ENCODE measurements around the gene NRSN2. TPM values are rescaled to one million over a fixed set of nuclear protein-coding genes. Genes with fewer than 3 reads are reported as not detected.

Gene NRSN2
- total and polyA plus RNA-seq, 3 donors from 2014 or later = 49.4 to 79.0 (median 62.4) TPM

DNA sequence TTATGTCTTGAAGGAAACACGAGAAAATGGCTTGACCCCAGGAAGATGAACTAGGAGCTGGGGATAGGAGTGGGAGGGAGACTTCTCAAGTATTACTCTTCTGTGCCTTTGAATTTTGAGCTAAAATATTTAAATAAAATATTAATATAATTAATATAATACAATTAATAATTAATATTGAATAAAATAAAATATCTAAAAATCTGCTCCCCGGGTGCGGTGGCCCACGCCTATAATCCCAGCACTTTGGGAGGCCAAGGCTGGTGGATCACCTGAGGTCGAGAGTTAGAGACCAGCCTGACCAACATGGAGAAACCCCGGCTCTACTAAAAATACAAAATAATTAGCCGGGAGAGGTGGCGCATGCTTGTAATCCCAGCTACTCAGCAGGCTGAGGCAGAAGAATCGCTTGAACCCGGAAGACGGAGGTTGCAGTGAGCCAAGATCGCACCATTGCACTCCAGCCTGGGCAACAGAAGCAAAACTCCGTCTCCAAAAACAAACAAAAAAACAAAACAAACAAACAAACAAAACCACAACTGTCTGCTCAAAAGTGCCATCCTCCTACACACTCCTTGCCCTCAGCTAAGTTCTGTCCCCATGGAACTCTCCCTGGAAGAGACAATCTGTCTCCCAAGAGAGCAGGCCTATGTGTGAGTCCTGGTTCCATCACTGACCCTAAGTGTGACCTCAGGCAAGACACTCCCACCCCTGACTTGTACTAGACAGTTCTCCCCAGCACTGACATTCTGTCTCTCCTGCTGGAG, 20.0 kb downstream of the NRSN2 start:
- Histone ChIP-seq H3K4me1 (peaks cover 3% of the 10 kb centered on the region), H3K27me3 (no peaks in the 10 kb centered on the region), H3K36me3 (ENCODE audit: low read depth, missing control alignments) (no peaks in the 10 kb centered on the region), H3K27ac (no peak overlapping the region), H3K4me3 (no peak overlapping the region), H3K9me3 (no peaks in the 10 kb centered on the region)
- intact Hi-C loops (cut with DNase I; ENCODE audit: low total_unique reads) = no loop called here
- 85 to 91% methylated on average over 13 of the region's 13 CpGs for WGBS, 2 donors
- no peak for DNase-seq
- TF ChIP-seq POLR2A (IDR thresholded peaks at IDR 0.05) = no peak
- TF ChIP-seq CTCF (IDR thresholded peaks at IDR 0.05) = no peak

DNA sequence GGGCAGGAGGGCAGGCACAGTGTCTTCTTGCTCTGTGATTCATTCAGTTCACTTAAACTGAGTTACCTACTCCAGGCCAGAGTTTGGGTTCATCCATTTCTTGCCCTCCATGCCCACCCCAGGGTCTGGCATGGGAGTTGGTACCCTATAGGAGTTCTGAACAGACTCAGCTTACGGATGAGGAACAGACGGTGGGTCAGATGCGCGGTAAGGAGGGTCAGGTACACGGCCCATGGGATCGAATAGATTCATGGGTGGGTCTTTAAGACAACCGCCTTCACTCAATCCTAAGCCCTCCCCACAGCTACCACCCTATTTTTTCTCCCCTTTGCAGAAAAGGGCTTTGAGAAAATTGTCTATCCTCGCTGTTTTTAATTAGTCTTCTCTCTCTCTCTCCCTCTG, 20.6 kb downstream of the NRSN2 start:
- intact Hi-C loops (cut with DNase I; ENCODE audit: low total_unique reads) = no loop called here
- H3K4me3 ChIP-seq = no peak overlapping the region
- H3K4me1 ChIP-seq = peaks cover 8% of the 10 kb centered on the region
- H3K36me3 ChIP-seq (ENCODE audit: low read depth, missing control alignments) = no peaks in the 10 kb centered on the region
- no peak for DNase-seq
- no peak overlapping the region for H3K27ac ChIP-seq
- TF ChIP-seq POLR2A (IDR thresholded peaks at IDR 0.05) = no peak
- TF ChIP-seq CTCF (IDR thresholded peaks at IDR 0.05) = no peak
- no peaks in the 10 kb centered on the region for H3K9me3 ChIP-seq
- 84 to 96% methylated on average over 8 of the region's 8 CpGs for WGBS, 2 donors
- H3K27me3 ChIP-seq = no peaks in the 10 kb centered on the region

DNA sequence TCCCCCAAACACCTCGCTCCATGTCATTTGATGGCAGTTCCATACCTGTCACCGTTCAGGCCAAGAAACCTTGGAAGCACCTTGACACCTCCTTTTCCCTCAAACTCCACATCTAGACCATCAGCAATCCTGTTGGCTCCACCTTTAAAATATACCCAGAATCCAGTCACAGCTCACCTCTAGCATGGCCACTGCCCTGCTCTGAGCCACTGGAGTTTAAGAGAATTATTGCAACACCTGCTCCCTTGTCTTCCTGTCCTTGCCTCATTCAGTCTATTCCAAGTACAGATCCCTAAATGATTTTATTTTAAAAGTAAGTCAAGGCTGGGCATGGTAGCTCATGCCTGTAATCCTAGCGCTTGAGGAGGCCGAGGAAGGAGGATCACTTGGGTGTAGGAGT, 22.0 kb downstream of the NRSN2 start:
- TF ChIP-seq POLR2A (IDR thresholded peaks at IDR 0.05) (no peak), CTCF (IDR thresholded peaks at IDR 0.05) (no peak)
- no peak for DNase-seq
- no peaks in the 10 kb centered on the region for H3K27me3 ChIP-seq
- WGBS, 2 donors = 94 to 98% methylated on average over 4 of the region's 4 CpGs
- intact Hi-C loops (cut with DNase I; ENCODE audit: low total_unique reads) = no loop called here
- H3K4me1 ChIP-seq = peaks cover 8% of the 10 kb centered on the region
- H3K27ac ChIP-seq = no peak overlapping the region
- no peaks in the 10 kb centered on the region for H3K9me3 ChIP-seq
- no peaks in the 10 kb centered on the region for H3K36me3 ChIP-seq (ENCODE audit: low read depth, missing control alignments)
- H3K4me3 ChIP-seq = no peak overlapping the region

GRCh38 chr20:370151-370600, 23.3 kb downstream of the NRSN2 start:
- intact Hi-C loops (cut with DNase I; ENCODE audit: low total_unique reads) = no loop called here
- peaks cover 8% of the 10 kb centered on the region for H3K4me1 ChIP-seq
- H3K27me3 ChIP-seq = no peaks in the 10 kb centered on the region
- H3K27ac ChIP-seq = no peak overlapping the region
- 84 to 91% methylated on average over 7 of the region's 7 CpGs for WGBS, 2 donors
- no peak for DNase-seq
- no peak for TF ChIP-seq POLR2A (IDR thresholded peaks at IDR 0.05)
- no peak for TF ChIP-seq CTCF (IDR thresholded peaks at IDR 0.05)
- H3K4me3 ChIP-seq = no peak overlapping the region
- H3K9me3 ChIP-seq = no peaks in the 10 kb centered on the region
- H3K36me3 ChIP-seq (ENCODE audit: low read depth, missing control alignments) = no peaks in the 10 kb centered on the region
